ENCODE data around the gene IRF4.
A peak's percentile ranks its signal among the peaks of the same experiment; 100 is the strongest.

Gene IRF4

DNA sequence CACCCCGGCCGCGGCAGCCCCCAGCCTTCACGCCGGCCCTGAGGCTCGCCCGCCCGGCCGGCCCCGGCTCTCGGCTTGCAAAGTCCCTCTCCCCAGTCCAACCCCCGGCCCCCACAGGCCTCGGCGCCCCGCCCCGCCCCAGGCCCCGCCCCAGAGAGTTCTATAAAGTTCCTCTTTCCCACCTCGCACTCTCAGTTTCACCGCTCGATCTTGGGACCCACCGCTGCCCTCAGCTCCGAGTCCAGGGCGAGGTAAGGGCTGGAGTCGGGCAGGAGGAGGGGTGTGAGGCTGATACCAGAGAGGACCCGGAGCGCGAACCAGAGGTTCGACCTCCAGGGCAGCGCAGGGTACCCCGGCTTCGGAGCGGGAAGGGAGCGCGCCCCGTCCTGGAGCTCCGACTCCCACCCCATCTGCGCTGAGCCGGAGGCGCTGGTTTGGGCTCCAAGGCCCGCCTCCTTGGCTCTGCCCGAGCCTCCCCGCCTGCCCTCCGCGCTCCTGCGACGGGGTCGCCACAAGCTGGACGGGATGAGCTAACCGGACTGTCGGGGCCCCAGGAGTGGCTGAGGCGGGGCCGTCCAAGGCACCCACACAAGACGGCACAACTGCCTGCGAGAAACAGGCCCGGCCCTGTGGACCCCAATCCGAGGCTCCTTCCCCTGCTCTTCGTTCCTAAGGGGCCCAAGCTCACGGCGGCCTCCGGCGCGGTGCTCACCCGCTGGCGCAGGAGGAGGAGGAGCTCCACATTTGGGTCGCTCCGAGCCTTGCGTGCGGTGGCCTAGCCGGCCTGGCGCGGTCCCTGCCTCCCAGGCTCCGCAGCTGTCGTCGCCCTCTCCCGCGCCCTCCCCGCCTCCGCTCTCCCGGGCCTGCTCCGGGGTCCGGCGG, at the start of gene IRF4:
TSS of gene IRF4 (plus strand) at position 194 of the 882 bp plus-strand sequence. CDS start 1,401 bp downstream, outside the sequence.
- no CpG with 5 or more reads among the region's 82 CpGs for WGBS (ENCODE audit: insufficient coverage, insufficient read length)
- peak within 1 kb of the TSS; percentile 35; the same call in 1 of the 2 replicates for H3K4me3 ChIP-seq (ENCODE audit: low read length)
- H3K9me3 ChIP-seq (ENCODE audit: control insufficient read depth, insufficient read depth, low read length): no peaks in the 10 kb centered on the region
- no peak for DNase-seq (ENCODE audit: low read depth, low spot score)
- no peak within 1 kb of the TSS for H3K27ac ChIP-seq (ENCODE audit: low read length)
- no peaks in the 10 kb centered on the region for H3K36me3 ChIP-seq (ENCODE audit: control insufficient read depth, insufficient read depth, low read length)
- peaks cover 43% of the 10 kb centered on the region for H3K27me3 ChIP-seq (ENCODE audit: control insufficient read depth, insufficient read depth, low read length)
- H3K4me1 ChIP-seq (ENCODE audit: control insufficient read depth, insufficient read depth, low read length): peaks cover 1% of the 10 kb centered on the region; the same call in 1 of the 2 replicates

DNA sequence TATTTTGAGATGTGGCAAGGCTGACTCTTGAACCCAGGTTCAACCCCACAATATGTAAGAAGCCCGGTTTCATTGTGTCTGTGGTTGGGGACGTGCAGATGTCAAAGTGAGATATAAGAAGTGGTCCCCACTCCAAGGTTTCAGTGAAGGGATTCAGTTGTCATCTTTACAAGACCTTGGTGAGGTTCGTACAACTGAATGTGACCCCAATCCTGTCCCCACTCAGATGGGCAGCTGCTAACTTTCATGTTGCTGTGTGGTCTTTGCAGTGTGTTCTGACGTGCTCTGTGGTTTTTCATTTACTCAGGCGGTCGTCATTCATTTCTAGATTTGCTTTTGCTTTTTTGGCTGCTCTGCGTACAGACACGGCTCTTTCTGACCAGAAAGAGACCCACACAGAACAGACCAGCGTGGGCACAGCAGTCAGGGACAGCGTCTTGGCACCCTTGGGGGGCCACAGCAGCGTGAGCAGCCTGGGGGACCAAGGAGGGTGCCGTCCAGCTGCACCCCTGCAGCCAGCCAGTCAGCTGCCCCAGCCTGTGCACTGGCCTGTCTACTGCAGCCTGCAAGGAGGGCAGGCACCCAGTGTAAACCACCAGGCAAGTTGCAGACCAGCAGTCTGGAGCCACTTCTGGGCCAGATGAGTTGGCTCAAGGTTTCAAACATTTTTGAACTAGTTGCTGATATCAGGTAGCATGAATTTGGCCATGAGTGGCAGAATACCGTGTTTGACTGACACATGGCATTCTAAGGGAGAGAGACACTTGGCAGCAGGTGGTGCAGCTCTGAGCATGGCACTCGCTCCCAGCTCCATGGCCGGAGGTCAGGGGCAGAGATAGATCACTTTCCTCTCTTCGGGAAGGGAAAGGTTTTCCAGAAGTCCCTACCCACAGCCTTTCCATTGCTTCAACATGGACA, 49.4 kb upstream of the IRF4 start:
- H3K36me3 ChIP-seq (ENCODE audit: control insufficient read depth, insufficient read depth, low read length): no peaks in the 10 kb centered on the region
- no peak overlapping the region for H3K4me3 ChIP-seq (ENCODE audit: low read length)
- no peak overlapping the region for H3K27ac ChIP-seq (ENCODE audit: low read length)
- H3K27me3 ChIP-seq (ENCODE audit: control insufficient read depth, insufficient read depth, low read length): no peaks in the 10 kb centered on the region
- no peaks in the 10 kb centered on the region for H3K9me3 ChIP-seq (ENCODE audit: control insufficient read depth, insufficient read depth, low read length)
- no peak for DNase-seq (ENCODE audit: low read depth, low spot score)
- H3K4me1 ChIP-seq (ENCODE audit: control insufficient read depth, insufficient read depth, low read length): no peaks in the 10 kb centered on the region
- no CpG with 5 or more reads among the region's 16 CpGs for WGBS (ENCODE audit: insufficient coverage, insufficient read length)

DNA sequence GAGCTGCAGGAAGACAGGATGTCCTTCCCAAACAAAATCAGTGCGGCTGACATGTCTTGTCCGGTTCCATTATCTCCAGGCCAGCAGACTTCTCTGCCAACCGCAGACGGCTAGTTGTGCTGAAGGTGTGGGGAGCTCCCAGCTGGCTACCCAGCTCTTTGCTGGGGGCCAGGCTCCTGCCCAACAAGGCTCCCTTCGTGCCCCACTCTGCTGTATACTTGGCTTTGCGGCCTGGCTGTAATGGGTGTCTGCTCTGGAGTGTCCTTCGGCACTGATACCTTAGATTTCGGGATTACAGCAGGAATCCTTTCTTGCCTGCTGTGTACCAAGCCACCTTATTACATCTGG, 48.7 kb upstream of the IRF4 start:
- no peak for DNase-seq (ENCODE audit: low read depth, low spot score)
- Histone ChIP-seq H3K4me3 (ENCODE audit: low read length) (no peak overlapping the region), H3K27me3 (ENCODE audit: control insufficient read depth, insufficient read depth, low read length) (no peaks in the 10 kb centered on the region), H3K4me1 (ENCODE audit: control insufficient read depth, insufficient read depth, low read length) (no peaks in the 10 kb centered on the region), H3K9me3 (ENCODE audit: control insufficient read depth, insufficient read depth, low read length) (no peaks in the 10 kb centered on the region), H3K27ac (ENCODE audit: low read length) (no peak overlapping the region), H3K36me3 (ENCODE audit: control insufficient read depth, insufficient read depth, low read length) (no peaks in the 10 kb centered on the region)
- no CpG with 5 or more reads among the region's 8 CpGs for WGBS (ENCODE audit: insufficient coverage, insufficient read length)

DNA sequence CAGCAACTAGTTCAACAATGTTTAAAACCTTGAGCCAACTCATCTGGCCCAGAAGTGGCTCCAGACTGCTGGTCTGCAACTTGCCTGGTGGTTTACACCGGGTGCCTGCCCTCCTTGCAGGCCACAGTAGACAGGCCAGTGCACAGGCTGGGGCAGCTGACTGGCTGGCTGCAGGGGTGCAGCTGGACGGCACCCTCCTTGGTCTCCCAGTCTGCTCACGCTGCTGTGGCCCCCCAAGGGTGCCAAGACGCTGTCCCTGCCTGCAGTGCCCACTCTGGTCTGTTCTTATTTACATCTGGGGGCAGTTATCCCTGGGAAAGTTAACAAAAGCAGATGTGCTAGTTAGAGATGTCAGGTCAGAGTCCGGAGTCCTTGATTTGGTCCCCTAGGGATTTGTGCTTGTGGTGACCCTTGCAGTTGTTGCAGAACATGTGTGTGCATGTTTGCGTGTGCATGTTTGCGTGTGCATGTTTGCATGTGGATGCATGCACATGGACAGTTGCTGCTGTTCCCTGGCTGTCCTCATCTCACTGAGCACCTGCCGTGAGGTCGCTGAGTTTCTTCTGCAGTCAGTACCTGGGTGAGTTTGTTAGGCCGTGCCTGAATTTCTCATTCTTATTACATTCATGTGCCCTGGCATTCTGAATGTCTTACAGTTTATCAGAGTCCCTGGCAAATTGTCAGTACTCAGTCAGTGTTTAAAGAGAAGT, 48.2 kb upstream of the IRF4 start:
- Histone ChIP-seq H3K27me3 (ENCODE audit: control insufficient read depth, insufficient read depth, low read length) (no peaks in the 10 kb centered on the region), H3K9me3 (ENCODE audit: control insufficient read depth, insufficient read depth, low read length) (no peaks in the 10 kb centered on the region), H3K36me3 (ENCODE audit: control insufficient read depth, insufficient read depth, low read length) (no peaks in the 10 kb centered on the region), H3K27ac (ENCODE audit: low read length) (no peak overlapping the region), H3K4me1 (ENCODE audit: control insufficient read depth, insufficient read depth, low read length) (no peaks in the 10 kb centered on the region), H3K4me3 (ENCODE audit: low read length) (no peak overlapping the region)
- no peak for DNase-seq (ENCODE audit: low read depth, low spot score)
- WGBS (ENCODE audit: insufficient coverage, insufficient read length): no CpG with 5 or more reads among the region's 10 CpGs

DNA sequence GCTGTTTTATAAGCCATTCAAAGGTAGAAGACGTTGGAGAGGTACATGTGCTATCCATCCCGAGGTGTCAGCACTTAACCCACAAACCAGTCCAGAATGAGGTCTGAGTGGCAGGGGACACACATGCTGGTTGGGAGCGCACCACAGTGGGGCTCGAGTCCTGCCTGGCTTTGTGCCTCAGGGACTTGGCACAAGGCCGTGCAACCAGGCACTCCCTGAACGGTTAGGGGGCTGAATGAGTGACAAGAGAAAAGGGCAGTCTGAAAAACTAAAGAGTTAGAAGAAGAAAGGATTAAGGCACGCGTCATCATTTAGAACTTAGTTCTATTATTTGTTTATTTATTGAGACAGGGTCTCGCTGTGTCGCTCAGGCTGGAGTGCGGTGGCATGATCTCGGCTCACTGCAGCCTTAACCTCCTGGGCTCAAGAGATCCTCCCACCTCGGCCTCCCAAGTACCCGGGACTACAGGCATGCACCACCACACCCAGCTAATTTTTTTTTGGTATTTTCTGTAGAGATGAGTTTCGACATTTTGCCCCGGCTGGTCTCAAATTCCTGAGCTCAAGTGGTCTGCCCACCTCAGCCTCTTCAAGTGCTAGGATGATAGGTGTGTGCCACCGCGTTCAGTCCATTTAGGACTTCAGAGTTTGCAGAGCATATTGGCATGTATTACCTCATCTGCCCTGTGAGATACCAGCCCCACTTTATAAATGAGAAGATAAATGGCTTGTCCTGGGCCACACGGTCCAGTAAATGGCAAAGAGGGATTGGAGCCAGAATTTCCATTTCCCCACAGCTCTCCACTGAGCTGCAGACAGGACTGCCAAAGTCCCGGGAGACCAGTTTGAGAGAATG, 47.4 kb upstream of the IRF4 start:
- Histone ChIP-seq H3K27ac (ENCODE audit: low read length) (no peak overlapping the region), H3K27me3 (ENCODE audit: control insufficient read depth, insufficient read depth, low read length) (no peaks in the 10 kb centered on the region), H3K4me1 (ENCODE audit: control insufficient read depth, insufficient read depth, low read length) (no peaks in the 10 kb centered on the region), H3K9me3 (ENCODE audit: control insufficient read depth, insufficient read depth, low read length) (no peaks in the 10 kb centered on the region), H3K36me3 (ENCODE audit: control insufficient read depth, insufficient read depth, low read length) (no peaks in the 10 kb centered on the region), H3K4me3 (ENCODE audit: low read length) (no peak overlapping the region)
- no CpG with 5 or more reads among the region's 20 CpGs for WGBS (ENCODE audit: insufficient coverage, insufficient read length)
- no peak for DNase-seq (ENCODE audit: low read depth, low spot score)

DNA sequence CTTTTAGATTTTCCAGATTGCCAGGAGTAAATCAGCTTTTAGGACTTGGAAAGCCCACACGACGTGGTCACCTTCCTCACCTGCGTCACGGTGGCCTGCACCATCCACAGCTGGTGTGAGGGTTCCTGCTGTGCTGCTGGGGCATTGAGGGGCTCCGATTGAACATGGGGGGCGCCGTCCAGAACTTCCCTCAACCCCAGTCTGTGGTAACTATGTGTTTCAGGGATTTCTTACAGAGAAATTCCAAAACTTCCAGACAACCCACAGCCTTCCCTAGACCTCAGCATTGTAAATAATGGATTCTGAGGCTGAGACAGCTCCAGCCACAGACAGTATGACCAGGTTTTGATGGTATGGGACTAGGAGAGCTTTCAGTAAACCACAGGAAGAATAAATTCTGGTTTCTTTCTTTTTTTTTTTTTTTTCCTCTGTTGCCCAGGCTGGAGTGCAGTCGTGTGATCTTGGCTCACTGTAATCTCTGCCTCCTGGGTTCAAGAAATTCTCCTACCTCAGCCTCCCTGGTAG, 46.7 kb upstream of the IRF4 start:
- Histone ChIP-seq H3K4me1 (ENCODE audit: control insufficient read depth, insufficient read depth, low read length) (no peaks in the 10 kb centered on the region), H3K9me3 (ENCODE audit: control insufficient read depth, insufficient read depth, low read length) (no peaks in the 10 kb centered on the region), H3K27me3 (ENCODE audit: control insufficient read depth, insufficient read depth, low read length) (no peaks in the 10 kb centered on the region), H3K27ac (ENCODE audit: low read length) (no peak overlapping the region), H3K36me3 (ENCODE audit: control insufficient read depth, insufficient read depth, low read length) (no peaks in the 10 kb centered on the region), H3K4me3 (ENCODE audit: low read length) (no peak overlapping the region)
- no CpG with 5 or more reads among the region's 8 CpGs for WGBS (ENCODE audit: insufficient coverage, insufficient read length)
- no peak for DNase-seq (ENCODE audit: low read depth, low spot score)

DNA sequence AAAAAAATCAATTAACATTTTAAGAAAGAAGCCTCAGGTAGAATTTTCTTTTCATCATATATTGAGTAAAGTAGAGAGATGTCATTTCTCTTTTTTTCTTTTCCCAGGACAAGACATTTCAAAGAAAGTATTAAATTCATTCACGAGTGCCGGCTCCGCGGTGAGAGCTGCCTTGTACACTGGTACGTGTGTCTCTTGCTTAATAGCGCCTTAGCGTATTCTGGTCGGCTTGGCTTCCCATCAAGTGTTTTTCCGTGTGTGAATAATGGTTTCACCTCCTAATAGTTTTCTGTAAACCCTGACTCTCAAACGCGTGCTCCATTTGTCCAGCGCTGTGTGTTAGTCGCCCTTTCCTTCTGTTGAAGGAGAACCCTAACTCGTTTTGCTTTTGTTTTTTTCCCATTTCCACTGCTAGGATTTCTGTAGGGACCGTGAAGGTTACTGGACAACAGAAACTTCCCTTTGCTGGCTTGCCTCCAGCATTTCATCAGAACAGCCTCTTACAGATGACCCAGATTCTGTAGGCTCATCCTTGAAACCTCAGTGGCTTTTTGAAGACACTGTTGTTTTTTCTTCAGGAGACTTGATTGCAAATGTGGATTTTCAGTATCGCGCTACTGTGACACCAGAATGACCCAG, 45.7 kb upstream of the IRF4 start:
- H3K27me3 ChIP-seq (ENCODE audit: control insufficient read depth, insufficient read depth, low read length): no peaks in the 10 kb centered on the region
- no peak overlapping the region for H3K4me3 ChIP-seq (ENCODE audit: low read length)
- H3K9me3 ChIP-seq (ENCODE audit: control insufficient read depth, insufficient read depth, low read length): no peaks in the 10 kb centered on the region
- H3K4me1 ChIP-seq (ENCODE audit: control insufficient read depth, insufficient read depth, low read length): no peaks in the 10 kb centered on the region
- H3K36me3 ChIP-seq (ENCODE audit: control insufficient read depth, insufficient read depth, low read length): no peaks in the 10 kb centered on the region
- no peak overlapping the region for H3K27ac ChIP-seq (ENCODE audit: low read length)
- no CpG with 5 or more reads among the region's 17 CpGs for WGBS (ENCODE audit: insufficient coverage, insufficient read length)
- no peak for DNase-seq (ENCODE audit: low read depth, low spot score)

DNA sequence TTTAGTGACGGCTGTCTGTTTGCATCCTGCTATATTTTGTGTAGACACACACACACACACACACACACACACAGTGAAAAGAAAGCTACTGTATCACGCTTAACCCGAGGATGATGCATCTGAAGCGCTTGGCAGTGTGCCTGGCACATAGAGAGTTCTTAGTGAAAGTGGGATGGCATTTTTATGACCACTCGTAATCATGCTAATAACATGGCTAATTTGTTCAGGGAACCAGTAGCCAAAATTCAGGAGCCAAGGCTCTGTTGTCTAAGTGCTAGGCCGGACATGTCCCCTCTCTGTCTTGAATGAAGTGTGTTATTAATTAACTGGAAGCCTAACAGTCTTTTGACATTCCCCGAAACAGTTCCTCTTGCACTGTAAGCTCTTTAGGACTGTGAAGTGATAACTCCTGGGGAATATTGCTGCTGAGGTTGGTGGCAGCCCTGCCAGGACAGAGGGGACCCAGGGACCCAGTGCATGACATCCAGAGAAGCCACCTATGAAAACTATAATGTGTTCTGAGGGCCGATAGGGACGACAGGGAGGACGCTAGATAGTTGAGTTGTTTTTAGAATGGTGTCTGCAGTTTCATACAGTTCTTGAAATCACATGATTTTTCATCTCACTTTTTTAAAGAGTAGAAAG, 45.0 kb upstream of the IRF4 start:
- no CpG with 5 or more reads among the region's 10 CpGs for WGBS (ENCODE audit: insufficient coverage, insufficient read length)

DNA sequence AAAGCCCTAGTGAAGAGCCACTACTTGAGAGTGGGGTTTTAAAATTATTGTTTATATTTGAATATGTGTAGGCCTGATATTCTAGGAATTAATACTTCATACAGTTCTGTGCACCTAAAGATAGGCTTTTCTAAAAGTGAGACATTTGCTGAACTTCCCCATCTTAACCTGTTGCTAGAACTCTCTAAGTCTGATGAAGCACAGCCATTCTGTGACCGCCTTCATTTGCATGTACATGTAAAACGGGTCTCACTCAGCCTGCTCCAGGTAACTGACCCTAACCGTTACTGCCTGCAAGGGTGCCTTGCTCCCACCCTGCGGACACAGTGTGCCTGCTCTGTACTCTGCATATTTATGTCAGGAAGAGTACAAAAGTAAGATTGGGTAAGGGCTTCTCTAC, 44.3 kb upstream of the IRF4 start:
- peaks cover 2% of the 10 kb centered on the region; the same call in 1 of the 2 replicates for H3K4me1 ChIP-seq (ENCODE audit: control insufficient read depth, insufficient read depth, low read length)
- WGBS (ENCODE audit: insufficient coverage, insufficient read length): no CpG with 5 or more reads among the region's 4 CpGs

More for the DNA sequence above, 45.0 kb upstream of the IRF4 start:
- Histone ChIP-seq H3K4me3 (ENCODE audit: low read length) (no peak overlapping the region), H3K27ac (ENCODE audit: low read length) (no peak overlapping the region), H3K4me1 (ENCODE audit: control insufficient read depth, insufficient read depth, low read length) (peaks cover 1% of the 10 kb centered on the region; the same call in 1 of the 2 replicates), H3K36me3 (ENCODE audit: control insufficient read depth, insufficient read depth, low read length) (no peaks in the 10 kb centered on the region), H3K27me3 (ENCODE audit: control insufficient read depth, insufficient read depth, low read length) (no peaks in the 10 kb centered on the region), H3K9me3 (ENCODE audit: control insufficient read depth, insufficient read depth, low read length) (no peaks in the 10 kb centered on the region)
- no peak for DNase-seq (ENCODE audit: low read depth, low spot score)

More for the DNA sequence above, 44.3 kb upstream of the IRF4 start:
- no peak for DNase-seq (ENCODE audit: low read depth, low spot score)
- no peak overlapping the region for H3K4me3 ChIP-seq (ENCODE audit: low read length)
- no peak overlapping the region for H3K27ac ChIP-seq (ENCODE audit: low read length)
- no peaks in the 10 kb centered on the region for H3K9me3 ChIP-seq (ENCODE audit: control insufficient read depth, insufficient read depth, low read length)
- no peaks in the 10 kb centered on the region for H3K36me3 ChIP-seq (ENCODE audit: control insufficient read depth, insufficient read depth, low read length)
- H3K27me3 ChIP-seq (ENCODE audit: control insufficient read depth, insufficient read depth, low read length): no peaks in the 10 kb centered on the region
